H9 (cell line): Measurements from ENCODE around the gene TNPO3. TPM values are rescaled to one million over a fixed set of nuclear protein-coding genes. Genes with fewer than 3 reads are reported as not detected.

Source experiments
- DNase-seq: peaks from one replicate; pipeline ENCODE4 v3.0.0-alpha.2; 2017
- H2AFZ ChIP-seq: one replicate; pipeline ENCODE4 v1.6.1; 2013; ENCODE audit warnings: mild to moderate bottlenecking, low read length, control low read depth, moderate library complexity
- H2AK5ac ChIP-seq: 2 replicates; pipeline ENCODE4 v1.6.1; 2013; ENCODE audit warnings: low read length, control low read depth, mixed read lengths; ENCODE audit not compliant: insufficient read length
- H2BK120ac ChIP-seq: one replicate; pipeline ENCODE4 v1.6.1; 2013; ENCODE audit warnings: low read depth, mild to moderate bottlenecking, low read length, control low read depth, inconsistent platforms; ENCODE audit not compliant: poor library complexity, severe bottlenecking
- H2BK12ac ChIP-seq: 2 replicates; pipeline ENCODE4 v1.6.1; 2013; ENCODE audit warnings: low read length, control low read depth, mixed read lengths, low read depth; ENCODE audit not compliant: insufficient read length
- H2BK15ac ChIP-seq: 2 replicates; pipeline ENCODE4 v1.6.1; 2013; ENCODE audit warnings: low read depth, low read length, control low read depth
- H2BK20ac ChIP-seq: one replicate; pipeline ENCODE4 v1.6.1; 2013; ENCODE audit warnings: low read depth, mild to moderate bottlenecking, low read length, control low read depth, inconsistent platforms; ENCODE audit not compliant: poor library complexity, severe bottlenecking
- H2BK5ac ChIP-seq: 2 replicates; pipeline ENCODE4 v1.6.1; 2013; ENCODE audit warnings: low read length, control low read depth, mixed read lengths; ENCODE audit not compliant: insufficient read length
- H3K14ac ChIP-seq: 2 replicates; pipeline ENCODE4 v1.6.1; 2013; ENCODE audit warnings: low read length, control low read depth; ENCODE audit not compliant: insufficient read depth
- H3K18ac ChIP-seq: 2 replicates; pipeline ENCODE4 v1.6.1; 2013; ENCODE audit warnings: low read depth, mild to moderate bottlenecking, mixed read lengths, low read length, control low read depth; ENCODE audit not compliant: insufficient read length
- H3K23ac ChIP-seq: 2 replicates; pipeline ENCODE4 v1.6.1; 2013; ENCODE audit warnings: low read length, control low read depth, mixed read lengths, low read depth; ENCODE audit not compliant: insufficient read length
- H3K23me2 ChIP-seq: 2 replicates; pipeline ENCODE4 v1.6.1; 2013; ENCODE audit warnings: low read depth, mild to moderate bottlenecking, mixed read lengths, low read length, control low read depth; ENCODE audit not compliant: insufficient read length, poor library complexity, severe bottlenecking
- H3K27ac ChIP-seq: 2 replicates; pipeline ENCODE4 v1.5.1; 2013; ENCODE audit warnings: low read length, control low read depth, mixed read lengths, low read depth; ENCODE audit not compliant: insufficient read length
- H3K27me3 ChIP-seq: 2 replicates; pipeline ENCODE4 v1.6.1; 2013; ENCODE audit warnings: low read length, control low read depth, inconsistent platforms; ENCODE audit not compliant: insufficient read depth
- H3K4ac ChIP-seq: 2 replicates; pipeline ENCODE4 v1.6.1; 2013; ENCODE audit warnings: low read depth, mild to moderate bottlenecking, control low read depth, inconsistent platforms, low read length, moderate library complexity
- H3K4me1 ChIP-seq: 2 replicates; pipeline ENCODE4 v1.6.1; 2013; ENCODE audit warnings: low read length, control low read depth, inconsistent platforms; ENCODE audit not compliant: insufficient read depth
- H3K4me2 ChIP-seq: 2 replicates; pipeline ENCODE4 v1.6.1; 2013; ENCODE audit warnings: low read length, control low read depth, mixed read lengths; ENCODE audit not compliant: insufficient read length, insufficient read depth
- H3K56ac ChIP-seq: 2 replicates; pipeline ENCODE4 v1.6.1; 2013; ENCODE audit warnings: low read depth, mild to moderate bottlenecking, mixed read lengths, low read length, control low read depth; ENCODE audit not compliant: insufficient read length
- H3K79me1 ChIP-seq: 2 replicates; pipeline ENCODE4 v1.6.1; 2013; ENCODE audit warnings: low read depth, mild to moderate bottlenecking, moderate library complexity, low read length, control low read depth, inconsistent platforms; ENCODE audit not compliant: insufficient read depth, poor library complexity, severe bottlenecking
- H3K79me2 ChIP-seq: 2 replicates; pipeline ENCODE4 v1.6.1; 2013; ENCODE audit warnings: low read length, control low read depth, inconsistent platforms; ENCODE audit not compliant: insufficient read depth
- H3K9ac ChIP-seq: 2 replicates; pipeline ENCODE4 v1.6.1; 2013; ENCODE audit warnings: low read length, control low read depth, mixed read lengths; ENCODE audit not compliant: insufficient read length; ENCODE audit errors: extremely low read depth
- H3K9me3 ChIP-seq: one replicate; pipeline ENCODE4 v1.6.1; 2013; ENCODE audit warnings: low read depth, low read length, inconsistent platforms; ENCODE audit not compliant: control insufficient read depth
- H3T11ph ChIP-seq: one replicate; pipeline ENCODE4 v1.6.1; 2013; ENCODE audit warnings: mild to moderate bottlenecking, low read length, control low read depth, inconsistent platforms
- H4K20me1 ChIP-seq: one replicate; pipeline ENCODE4 v1.6.1; 2013; ENCODE audit not compliant: control insufficient read depth, insufficient read length, insufficient read depth
- H4K5ac ChIP-seq: 2 replicates; pipeline ENCODE4 v1.6.1; 2013; ENCODE audit warnings: low read depth, mild to moderate bottlenecking, mixed read lengths, low read length, control low read depth; ENCODE audit not compliant: insufficient read length
- H4K8ac ChIP-seq: replicated peaks from 2 replicates; pipeline ENCODE4 v1.6.1; 2013; ENCODE audit warnings: low read length, control low read depth, mixed read lengths, low read depth; ENCODE audit not compliant: insufficient read length
- H4K91ac ChIP-seq: 2 replicates; pipeline ENCODE4 v1.6.1; 2013; ENCODE audit warnings: low read depth, mild to moderate bottlenecking, moderate library complexity, mixed read lengths, low read length, control low read depth; ENCODE audit not compliant: insufficient read length
- H3K27ac Mint-ChIP-seq, 3 experiments: 2 replicates in 2 of 3; 3 replicates in 1 of 3; pipeline ENCODE4 v1.8.0; 2020 to 2021; ENCODE audit warnings: mixed read lengths in 3 of 3, mild to moderate bottlenecking in 1 of 3, moderate library complexity in 1 of 3
- H3K27me3 Mint-ChIP-seq: 2 replicates; pipeline ENCODE4 v1.8.0; 2021; ENCODE audit warnings: low read depth, mild to moderate bottlenecking, moderate library complexity, mixed read lengths
- H3K36me3 Mint-ChIP-seq, 3 experiments: 2 replicates in 2 of 3; 3 replicates in 1 of 3; pipeline ENCODE4 v1.8.0; 2020 to 2021; ENCODE audit warnings: low read depth in 3 of 3, mixed read lengths in 3 of 3; ENCODE audit not compliant: insufficient read depth in 1 of 3
- H3K4me1 Mint-ChIP-seq, 2 experiments: 2 replicates each; pipeline ENCODE4 v1.8.0; 2020; ENCODE audit warnings: mixed read lengths in 2 of 2
- H3K4me3 Mint-ChIP-seq, 2 experiments: 2 replicates in 1 of 2; 3 replicates in 1 of 2; pipeline ENCODE4 v1.8.0; 2020 to 2021; ENCODE audit warnings: mild to moderate bottlenecking in 2 of 2, mixed read lengths in 2 of 2, moderate library complexity in 1 of 2
- H3K9me3 Mint-ChIP-seq, 2 experiments: 2 replicates in 1 of 2; 3 replicates in 1 of 2; pipeline ENCODE4 v1.8.0; 2020; ENCODE audit warnings: mild to moderate bottlenecking in 2 of 2, mixed read lengths in 2 of 2, moderate library complexity in 1 of 2
- CTCF ChIP-seq: fragments of 200-600 bp; sonication (generic); conservative IDR thresholded peaks from 3 replicates; pipeline ENCODE4 v1.8.0; 2021; ENCODE audit warnings: antibody characterized with exemption, mild to moderate bottlenecking
- WGBS: extraction: QIAGEN DNeasy Blood & Tissue Kit; methylation state at CpG from one replicate; pipeline ENCODE4 v1.1.7; 2013; ENCODE audit warnings: missing lambda C conversion rate, low lambda C conversion rate, mixed read lengths; ENCODE audit not compliant: insufficient read length; ENCODE audit errors: extremely low coverage; 5-methylcytosine and 5-hydroxymethylcytosine counted together
- total RNA-seq: library from RNA; stranded (reverse); gene quantifications from 2 replicates; pipeline ENCODE4 v1.2.1, GENCODE V29; 2021

The TNPO3 gene
- total RNA-seq, 1 experiment from 2014 or later, result 90.1 TPM

GRCh38 chr7:129083525-129083924, 28.6 kb upstream of the TNPO3 start:
- H3K14ac ChIP-seq, result no peak overlapping the region
- no peak overlapping the region for H4K5ac ChIP-seq
- Mint-ChIP-seq H3K27me3 (peaks cover 3% of the 10 kb centered on the region; the same call in 1 of the 2 replicates), H3K36me3 (no peaks in the 10 kb centered on the region), H3K27ac (no peak overlapping the region), H3K4me3 (no peak overlapping the region), H3K9me3 (no peaks in the 10 kb centered on the region), H3K4me1 (0 out of 4 replicates have a peak, but pooled peaks cover 0 to 4% of the 10 kb centered on the region in 2 experiments)
- H3K9me3 ChIP-seq, result no peaks in the 10 kb centered on the region
- no peaks in the 10 kb centered on the region for H3K79me1 ChIP-seq
- no peaks in the 10 kb centered on the region for H3K79me2 ChIP-seq
- no peaks in the 10 kb centered on the region for H3K23me2 ChIP-seq
- no peak overlapping the region for H3K9ac ChIP-seq
- no peak overlapping the region for H3K4ac ChIP-seq
- no peaks in the 10 kb centered on the region for H4K20me1 ChIP-seq
- H3K4me1 ChIP-seq, result no peaks in the 10 kb centered on the region
- H3K27ac ChIP-seq, result no peak overlapping the region
- H3K23ac ChIP-seq, result no peak overlapping the region
- H2AK5ac ChIP-seq, result no peak overlapping the region
- no peak overlapping the region for H2BK5ac ChIP-seq
- H4K8ac ChIP-seq, result no peak overlapping the region
- no peak overlapping the region for H2BK15ac ChIP-seq
- H2BK20ac ChIP-seq, result no peak overlapping the region
- H2AFZ ChIP-seq, result no peak overlapping the region
- no peaks in the 10 kb centered on the region for H3K27me3 ChIP-seq
- H3K18ac ChIP-seq, result no peak overlapping the region
- H3K4me2 ChIP-seq, result no peak overlapping the region
- H2BK120ac ChIP-seq, result no peak overlapping the region
- H2BK12ac ChIP-seq, result no peak overlapping the region
- no peak for TF ChIP-seq CTCF
- DNase-seq, result no peak
- H3K56ac ChIP-seq, result no peak overlapping the region
- H3T11ph ChIP-seq, result no peak overlapping the region
- H4K91ac ChIP-seq, result no peak overlapping the region
- WGBS, result no CpG with 5 or more reads among the region's 5 CpGs
